K562 (cell line): Measurements from ENCODE around the gene GET3. TPM values are rescaled to one million over a fixed set of nuclear protein-coding genes. Genes with fewer than 3 reads are reported as not detected.

ENCODE experiments used
- HSF4 ChIP-seq: fragments of 250-450 bp; sonication (Bioruptor Pico); IDR thresholded peaks from 2 replicates; pipeline ENCODE4 v2.1.2; 2022; ENCODE audit warnings: mild to moderate bottlenecking, moderate library complexity, borderline replicate concordance
- RBM15 ChIP-seq: fragments of 200-400 bp; formaldehyde crosslinking; IDR thresholded peaks from 2 replicates; pipeline ENCODE4 v1.6.1; 2018; ENCODE audit warnings: mild to moderate bottlenecking, low read length, moderate library complexity; ENCODE audit not compliant: insufficient read depth
- RBM17 ChIP-seq: fragments of 200-400 bp; formaldehyde crosslinking; IDR thresholded peaks from 2 replicates; pipeline ENCODE4 v1.6.1; 2017; ENCODE audit warnings: low read depth, mild to moderate bottlenecking, low read length, borderline replicate concordance
- SMAD1 ChIP-seq: fragments of 150-350 bp; IDR thresholded peaks from 2 replicates; pipeline ENCODE4 v1.6.1; 2014; ENCODE audit warnings: low read length, low read depth; ENCODE audit not compliant: partially characterized antibody
- SP1 ChIP-seq: sonication (generic); formaldehyde crosslinking; IDR thresholded peaks from 2 replicates; pipeline ENCODE4 v1.8.1; 2022; ENCODE audit warnings: mild to moderate bottlenecking, missing genetic modification reagents
- ZNF830 ChIP-seq: fragments of 250-450 bp; sonication (Bioruptor Pico); IDR thresholded peaks from 2 replicates; pipeline ENCODE4 v1.5.0; 2021; ENCODE audit warnings: mild to moderate bottlenecking
- polyA plus RNA-seq, 8 experiments: library from polyadenylated mRNA; depleted of rRNA in 4 of 8; stranded (reverse) in 5 of 8; unstranded in 3 of 8; fragments of >200 nt; fragmentation: Nextera tagmentation in 2 of 8; fragmentation: Illumina TruSeq in 1 of 8; extraction: Ambion mirVana in 2 of 8; extraction: Trizol in 1 of 8; gene quantifications; 2 replicates each; pipeline versions ENCODE4 v1.2.1 to v1.2.3, GENCODE V29; 2011 to 2014; ENCODE audit warnings: inconsistent platforms in 1 of 8, missing spikeins in 1 of 8
- total RNA-seq, 7 experiments: library from RNA; depleted of rRNA in 6 of 7; stranded (reverse); fragments of >200 nt in 6 of 7; fragmentation: Illumina TruSeq in 2 of 7; extraction: Trizol in 2 of 7; gene quantifications; 2 replicates each; pipeline versions ENCODE4 v1.2.1 to v1.2.3, GENCODE V29; 2011 to 2021; ENCODE audit warnings: low replicate concordance in 1 of 7
- TF ChIP-seq, protein P1 (sequence below): sonication (generic); formaldehyde crosslinking; IDR thresholded peaks from 2 replicates; pipeline ENCODE4 v1.8.1; 2023; ENCODE audit warnings: mild to moderate bottlenecking, missing genetic modification reagents
- TF ChIP-seq, protein P2 (sequence below): fragments of 450-650 bp; IDR thresholded peaks from 2 replicates; pipeline ENCODE4 v1.6.1; 2017; ENCODE audit warnings: antibody characterized with exemption, mild to moderate bottlenecking
- TF ChIP-seq, protein P3 (sequence below): fragments of 450-650 bp; formaldehyde crosslinking; IDR thresholded peaks from 2 replicates; pipeline ENCODE4 v1.4.0; 2020; ENCODE audit warnings: mild to moderate bottlenecking, moderate library complexity
- TF ChIP-seq, protein P4 (sequence below): fragments of 250-450 bp; sonication (Bioruptor Pico); IDR thresholded peaks from 2 replicates; pipeline ENCODE4 v1.8.0; 2021; ENCODE audit warnings: moderate library complexity, mild to moderate bottlenecking, inconsistent platforms
- TF ChIP-seq, protein P5 (sequence below): fragments of 450-650 bp; IDR thresholded peaks from 2 replicates; pipeline ENCODE4 v1.6.1; 2018; ENCODE audit not compliant: partially characterized antibody
- TF ChIP-seq, protein P6 (sequence below): sonication (generic); formaldehyde crosslinking; IDR thresholded peaks from 2 replicates; pipeline ENCODE4 v1.9.0; 2022; ENCODE audit warnings: mild to moderate bottlenecking, missing genetic modification reagents

Gene GET3
- total and polyA plus RNA-seq, 9 of the 15 experiments (the other 6 are each of a cell fraction or from before 2014, with no cell fraction given), result 8.3 to 83.5 (median 51.8) TPM

DNA sequence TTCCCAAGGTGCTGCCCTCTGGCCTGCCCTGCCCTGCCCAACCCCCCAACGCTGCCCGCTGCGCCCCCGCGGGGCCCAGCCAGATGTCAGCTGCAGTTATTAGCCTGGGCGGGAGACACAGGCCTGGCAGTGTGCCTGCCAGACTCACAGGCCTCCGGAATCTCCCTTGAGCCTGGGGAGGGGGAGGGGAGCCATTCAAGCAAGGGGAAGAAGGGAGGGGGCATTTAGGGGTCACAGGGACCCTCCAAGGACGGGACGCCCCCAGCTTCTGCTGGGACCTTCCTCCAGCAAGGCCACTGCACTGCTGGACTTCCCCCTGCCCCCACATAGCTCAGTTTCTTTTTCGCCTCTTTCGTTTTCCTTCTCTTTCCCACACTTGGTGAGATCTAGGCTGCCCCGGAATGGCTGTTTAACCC lies 51.4 kb downstream of the GET3 start (continued):
- TF ChIP-seq, protein P1, sequence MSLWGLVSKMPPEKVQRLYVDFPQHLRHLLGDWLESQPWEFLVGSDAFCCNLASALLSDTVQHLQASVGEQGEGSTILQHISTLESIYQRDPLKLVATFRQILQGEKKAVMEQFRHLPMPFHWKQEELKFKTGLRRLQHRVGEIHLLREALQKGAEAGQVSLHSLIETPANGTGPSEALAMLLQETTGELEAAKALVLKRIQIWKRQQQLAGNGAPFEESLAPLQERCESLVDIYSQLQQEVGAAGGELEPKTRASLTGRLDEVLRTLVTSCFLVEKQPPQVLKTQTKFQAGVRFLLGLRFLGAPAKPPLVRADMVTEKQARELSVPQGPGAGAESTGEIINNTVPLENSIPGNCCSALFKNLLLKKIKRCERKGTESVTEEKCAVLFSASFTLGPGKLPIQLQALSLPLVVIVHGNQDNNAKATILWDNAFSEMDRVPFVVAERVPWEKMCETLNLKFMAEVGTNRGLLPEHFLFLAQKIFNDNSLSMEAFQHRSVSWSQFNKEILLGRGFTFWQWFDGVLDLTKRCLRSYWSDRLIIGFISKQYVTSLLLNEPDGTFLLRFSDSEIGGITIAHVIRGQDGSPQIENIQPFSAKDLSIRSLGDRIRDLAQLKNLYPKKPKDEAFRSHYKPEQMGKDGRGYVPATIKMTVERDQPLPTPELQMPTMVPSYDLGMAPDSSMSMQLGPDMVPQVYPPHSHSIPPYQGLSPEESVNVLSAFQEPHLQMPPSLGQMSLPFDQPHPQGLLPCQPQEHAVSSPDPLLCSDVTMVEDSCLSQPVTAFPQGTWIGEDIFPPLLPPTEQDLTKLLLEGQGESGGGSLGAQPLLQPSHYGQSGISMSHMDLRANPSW (CRISPR knock-in tag), result no peak
- TF ChIP-seq SMAD1, result peak; percentile 26
- no peak for TF ChIP-seq RBM15
- TF ChIP-seq, protein P2, sequence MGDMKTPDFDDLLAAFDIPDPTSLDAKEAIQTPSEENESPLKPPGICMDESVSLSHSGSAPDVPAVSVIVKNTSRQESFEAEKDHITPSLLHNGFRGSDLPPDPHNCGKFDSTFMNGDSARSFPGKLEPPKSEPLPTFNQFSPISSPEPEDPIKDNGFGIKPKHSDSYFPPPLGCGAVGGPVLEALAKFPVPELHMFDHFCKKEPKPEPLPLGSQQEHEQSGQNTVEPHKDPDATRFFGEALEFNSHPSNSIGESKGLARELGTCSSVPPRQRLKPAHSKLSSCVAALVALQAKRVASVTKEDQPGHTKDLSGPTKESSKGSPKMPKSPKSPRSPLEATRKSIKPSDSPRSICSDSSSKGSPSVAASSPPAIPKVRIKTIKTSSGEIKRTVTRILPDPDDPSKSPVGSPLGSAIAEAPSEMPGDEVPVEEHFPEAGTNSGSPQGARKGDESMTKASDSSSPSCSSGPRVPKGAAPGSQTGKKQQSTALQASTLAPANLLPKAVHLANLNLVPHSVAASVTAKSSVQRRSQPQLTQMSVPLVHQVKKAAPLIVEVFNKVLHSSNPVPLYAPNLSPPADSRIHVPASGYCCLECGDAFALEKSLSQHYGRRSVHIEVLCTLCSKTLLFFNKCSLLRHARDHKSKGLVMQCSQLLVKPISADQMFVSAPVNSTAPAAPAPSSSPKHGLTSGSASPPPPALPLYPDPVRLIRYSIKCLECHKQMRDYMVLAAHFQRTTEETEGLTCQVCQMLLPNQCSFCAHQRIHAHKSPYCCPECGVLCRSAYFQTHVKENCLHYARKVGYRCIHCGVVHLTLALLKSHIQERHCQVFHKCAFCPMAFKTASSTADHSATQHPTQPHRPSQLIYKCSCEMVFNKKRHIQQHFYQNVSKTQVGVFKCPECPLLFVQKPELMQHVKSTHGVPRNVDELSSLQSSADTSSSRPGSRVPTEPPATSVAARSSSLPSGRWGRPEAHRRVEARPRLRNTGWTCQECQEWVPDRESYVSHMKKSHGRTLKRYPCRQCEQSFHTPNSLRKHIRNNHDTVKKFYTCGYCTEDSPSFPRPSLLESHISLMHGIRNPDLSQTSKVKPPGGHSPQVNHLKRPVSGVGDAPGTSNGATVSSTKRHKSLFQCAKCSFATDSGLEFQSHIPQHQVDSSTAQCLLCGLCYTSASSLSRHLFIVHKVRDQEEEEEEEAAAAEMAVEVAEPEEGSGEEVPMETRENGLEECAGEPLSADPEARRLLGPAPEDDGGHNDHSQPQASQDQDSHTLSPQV, result peak; percentile 89
- TF ChIP-seq RBM17, result no peak
- TF ChIP-seq, protein P3, sequence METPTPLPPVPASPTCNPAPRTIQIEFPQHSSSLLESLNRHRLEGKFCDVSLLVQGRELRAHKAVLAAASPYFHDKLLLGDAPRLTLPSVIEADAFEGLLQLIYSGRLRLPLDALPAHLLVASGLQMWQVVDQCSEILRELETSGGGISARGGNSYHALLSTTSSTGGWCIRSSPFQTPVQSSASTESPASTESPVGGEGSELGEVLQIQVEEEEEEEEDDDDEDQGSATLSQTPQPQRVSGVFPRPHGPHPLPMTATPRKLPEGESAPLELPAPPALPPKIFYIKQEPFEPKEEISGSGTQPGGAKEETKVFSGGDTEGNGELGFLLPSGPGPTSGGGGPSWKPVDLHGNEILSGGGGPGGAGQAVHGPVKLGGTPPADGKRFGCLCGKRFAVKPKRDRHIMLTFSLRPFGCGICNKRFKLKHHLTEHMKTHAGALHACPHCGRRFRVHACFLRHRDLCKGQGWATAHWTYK (CRISPR knock-in tag), result no peak; the same call in 1 of the 2 replicates
- TF ChIP-seq, protein P4, sequence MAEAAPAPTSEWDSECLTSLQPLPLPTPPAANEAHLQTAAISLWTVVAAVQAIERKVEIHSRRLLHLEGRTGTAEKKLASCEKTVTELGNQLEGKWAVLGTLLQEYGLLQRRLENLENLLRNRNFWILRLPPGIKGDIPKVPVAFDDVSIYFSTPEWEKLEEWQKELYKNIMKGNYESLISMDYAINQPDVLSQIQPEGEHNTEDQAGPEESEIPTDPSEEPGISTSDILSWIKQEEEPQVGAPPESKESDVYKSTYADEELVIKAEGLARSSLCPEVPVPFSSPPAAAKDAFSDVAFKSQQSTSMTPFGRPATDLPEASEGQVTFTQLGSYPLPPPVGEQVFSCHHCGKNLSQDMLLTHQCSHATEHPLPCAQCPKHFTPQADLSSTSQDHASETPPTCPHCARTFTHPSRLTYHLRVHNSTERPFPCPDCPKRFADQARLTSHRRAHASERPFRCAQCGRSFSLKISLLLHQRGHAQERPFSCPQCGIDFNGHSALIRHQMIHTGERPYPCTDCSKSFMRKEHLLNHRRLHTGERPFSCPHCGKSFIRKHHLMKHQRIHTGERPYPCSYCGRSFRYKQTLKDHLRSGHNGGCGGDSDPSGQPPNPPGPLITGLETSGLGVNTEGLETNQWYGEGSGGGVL (CRISPR knock-in tag), result no peak
- no peak for TF ChIP-seq ZNF830 (CRISPR knock-in tag)
- TF ChIP-seq, protein P5, sequence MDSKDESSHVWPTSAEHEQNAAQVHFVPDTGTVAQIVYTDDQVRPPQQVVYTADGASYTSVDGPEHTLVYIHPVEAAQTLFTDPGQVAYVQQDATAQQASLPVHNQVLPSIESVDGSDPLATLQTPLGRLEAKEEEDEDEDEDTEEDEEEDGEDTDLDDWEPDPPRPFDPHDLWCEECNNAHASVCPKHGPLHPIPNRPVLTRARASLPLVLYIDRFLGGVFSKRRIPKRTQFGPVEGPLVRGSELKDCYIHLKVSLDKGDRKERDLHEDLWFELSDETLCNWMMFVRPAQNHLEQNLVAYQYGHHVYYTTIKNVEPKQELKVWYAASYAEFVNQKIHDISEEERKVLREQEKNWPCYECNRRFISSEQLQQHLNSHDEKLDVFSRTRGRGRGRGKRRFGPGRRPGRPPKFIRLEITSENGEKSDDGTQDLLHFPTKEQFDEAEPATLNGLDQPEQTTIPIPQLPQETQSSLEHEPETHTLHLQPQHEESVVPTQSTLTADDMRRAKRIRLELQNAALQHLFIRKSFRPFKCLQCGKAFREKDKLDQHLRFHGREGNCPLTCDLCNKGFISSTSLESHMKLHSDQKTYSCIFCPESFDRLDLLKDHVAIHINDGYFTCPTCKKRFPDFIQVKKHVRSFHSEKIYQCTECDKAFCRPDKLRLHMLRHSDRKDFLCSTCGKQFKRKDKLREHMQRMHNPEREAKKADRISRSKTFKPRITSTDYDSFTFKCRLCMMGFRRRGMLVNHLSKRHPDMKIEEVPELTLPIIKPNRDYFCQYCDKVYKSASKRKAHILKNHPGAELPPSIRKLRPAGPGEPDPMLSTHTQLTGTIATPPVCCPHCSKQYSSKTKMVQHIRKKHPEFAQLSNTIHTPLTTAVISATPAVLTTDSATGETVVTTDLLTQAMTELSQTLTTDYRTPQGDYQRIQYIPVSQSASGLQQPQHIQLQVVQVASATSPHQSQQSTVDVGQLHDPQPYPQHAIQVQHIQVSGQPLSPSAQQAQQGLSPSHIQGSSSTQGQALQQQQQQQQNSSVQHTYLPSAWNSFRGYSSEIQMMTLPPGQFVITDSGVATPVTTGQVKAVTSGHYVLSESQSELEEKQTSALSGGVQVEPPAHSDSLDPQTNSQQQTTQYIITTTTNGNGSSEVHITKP, result peak; percentile 52
- TF ChIP-seq SP1 (CRISPR knock-in tag), result no peak
- TF ChIP-seq HSF4 (CRISPR knock-in tag), result no peak
- TF ChIP-seq, protein P6, sequence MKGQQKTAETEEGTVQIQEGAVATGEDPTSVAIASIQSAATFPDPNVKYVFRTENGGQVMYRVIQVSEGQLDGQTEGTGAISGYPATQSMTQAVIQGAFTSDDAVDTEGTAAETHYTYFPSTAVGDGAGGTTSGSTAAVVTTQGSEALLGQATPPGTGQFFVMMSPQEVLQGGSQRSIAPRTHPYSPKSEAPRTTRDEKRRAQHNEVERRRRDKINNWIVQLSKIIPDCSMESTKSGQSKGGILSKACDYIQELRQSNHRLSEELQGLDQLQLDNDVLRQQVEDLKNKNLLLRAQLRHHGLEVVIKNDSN (CRISPR knock-in tag), result no peak
